ENCODE results near the gene THOC2.

DNA sequence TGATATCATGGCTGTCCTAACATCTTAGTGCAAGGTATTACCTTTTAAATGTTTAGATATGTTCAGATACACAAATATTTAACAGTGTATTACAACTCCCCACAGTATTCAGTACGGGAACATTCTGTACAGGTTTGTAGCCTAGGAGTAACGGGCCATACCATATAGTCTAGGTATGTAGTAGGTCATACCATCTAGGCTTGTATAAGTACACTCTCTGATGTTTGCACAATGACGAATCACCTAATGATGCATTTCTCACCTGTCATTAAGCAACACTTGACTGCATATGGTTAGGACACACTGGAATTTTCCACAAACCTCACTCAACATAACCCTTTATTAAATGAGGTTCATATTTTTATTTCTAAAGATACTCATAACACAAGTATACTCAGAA lies 67.7 kb downstream of the THOC2 start:
- TF ChIP-seq EZH2 (IDR thresholded peaks at IDR 0.05; ENCODE audit: insufficient read depth, poor library complexity, severe bottlenecking): no peak
- no peak for TF ChIP-seq EZH2phosphoT487 (IDR thresholded peaks at IDR 0.05; ENCODE audit: insufficient read depth, low read depth)
